Nucleus accumbens (tissue), 56 donors: ENCODE measurements around the gene POLG.

ENCODE experiments used
- DNase-seq, 56 donors: peaks; one replicate each; lab custom pipeline; 2025; lab: John Stamatoyannopoulos, UW

POLG gene

DNA sequence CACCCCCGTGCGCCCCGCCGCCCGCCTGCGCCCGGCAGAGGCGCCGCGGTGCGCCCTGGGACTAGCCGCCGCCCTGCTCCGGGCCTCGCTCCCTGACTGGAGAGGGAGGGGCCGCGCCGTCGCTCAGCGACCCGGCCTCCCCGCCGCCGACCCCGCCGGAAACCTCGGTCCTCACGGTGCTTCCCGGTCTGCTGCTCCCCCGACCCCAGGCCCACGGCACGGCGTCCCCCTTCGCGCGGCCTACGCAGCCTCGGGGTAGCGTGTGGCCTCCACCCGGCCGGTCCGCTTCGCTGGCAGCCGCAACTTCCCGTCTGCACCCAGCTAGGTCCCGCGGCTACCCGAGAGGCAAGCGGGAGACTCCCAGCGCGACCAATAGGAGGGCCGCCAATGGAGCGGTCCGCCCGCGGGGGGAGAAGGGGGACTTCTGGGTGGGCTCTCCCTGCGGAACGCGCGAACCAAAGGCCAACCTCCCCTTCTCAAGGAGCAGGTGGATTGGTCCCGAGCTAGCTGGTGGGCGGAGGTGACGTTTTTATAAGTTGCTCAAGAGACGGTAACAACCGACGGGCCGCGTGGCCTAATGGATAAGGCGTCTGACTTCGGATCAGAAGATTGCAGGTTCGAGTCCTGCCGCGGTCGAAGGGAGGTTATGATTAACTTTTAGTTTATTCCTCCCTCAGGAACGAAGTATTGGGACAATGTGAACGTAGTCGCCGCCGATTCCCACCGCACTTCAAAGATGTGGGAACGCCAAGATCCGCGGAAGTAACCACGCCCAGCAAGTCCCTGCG is at the start of gene POLG:
Gene POLG (minus strand): TSS at position 315 of the 788 bp plus-strand sequence. CDS start 1,070 bp downstream, outside the sequence.
- peak; percentile 90 to 100 (median 98) for DNase-seq

DNA sequence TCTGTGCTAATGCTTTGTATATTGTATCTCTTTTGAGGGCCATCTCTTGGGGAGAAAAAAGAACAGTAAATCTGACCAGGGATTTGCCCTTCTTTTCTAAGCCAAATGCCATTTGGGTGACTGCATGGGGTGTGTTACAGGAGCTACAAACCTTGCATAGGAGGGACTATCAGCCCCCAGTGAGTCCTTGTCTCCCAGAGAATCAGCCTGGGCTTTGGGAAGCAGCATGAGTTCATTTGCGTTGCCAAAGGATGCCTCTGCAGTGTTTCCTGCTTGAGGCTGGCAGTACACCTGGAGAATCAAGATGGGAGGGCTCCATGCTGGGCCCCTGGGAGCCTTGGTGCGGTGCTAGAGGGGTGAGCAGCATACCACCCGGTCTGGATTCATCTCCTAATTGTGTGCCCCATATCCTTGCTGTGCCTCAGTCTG is 49.6 kb upstream of the POLG start:
- DNase-seq = no peak

DNA sequence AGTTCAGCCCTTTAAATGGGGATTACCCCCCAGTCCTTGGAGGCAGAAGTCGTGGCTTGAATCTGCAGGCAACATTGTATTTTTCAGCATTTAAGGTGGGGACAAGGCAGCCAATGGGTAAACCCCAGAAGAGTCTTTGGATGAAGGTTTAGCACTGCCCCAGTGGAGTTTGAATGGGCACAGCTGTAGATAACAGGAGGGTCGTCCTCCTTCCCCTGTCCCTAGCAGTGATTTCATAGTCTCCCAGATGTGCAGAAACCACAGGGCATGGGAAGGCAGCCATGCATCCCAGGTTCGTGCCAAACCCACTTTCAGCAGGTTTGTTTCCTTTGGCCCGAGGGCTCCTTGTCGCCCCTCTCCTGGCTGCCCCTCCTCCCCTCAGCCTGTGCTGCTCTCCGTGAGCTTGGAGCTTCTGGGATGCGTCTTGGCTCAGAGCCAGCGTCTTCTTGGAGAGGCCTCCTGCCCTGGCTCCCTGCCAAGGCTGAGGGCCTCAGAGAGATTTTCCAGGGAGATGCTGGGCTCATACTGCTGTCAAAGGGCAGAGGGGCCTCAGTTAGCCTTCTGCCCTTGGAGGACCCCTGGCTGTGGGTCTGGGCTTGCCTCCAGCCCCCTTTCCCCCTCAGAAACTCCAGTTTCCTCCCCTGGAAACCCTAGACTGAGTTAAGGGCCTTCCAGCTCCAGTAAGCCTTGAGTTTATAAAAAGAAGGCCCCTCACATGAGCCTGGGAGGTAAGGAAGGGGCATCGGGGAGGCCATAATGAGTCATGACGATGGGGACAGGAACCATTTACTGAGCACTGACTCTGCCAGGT is 48.9 kb upstream of the POLG start:
- peak in 33 of 56 donors; percentile 15 to 76 (median 44) for DNase-seq

DNA sequence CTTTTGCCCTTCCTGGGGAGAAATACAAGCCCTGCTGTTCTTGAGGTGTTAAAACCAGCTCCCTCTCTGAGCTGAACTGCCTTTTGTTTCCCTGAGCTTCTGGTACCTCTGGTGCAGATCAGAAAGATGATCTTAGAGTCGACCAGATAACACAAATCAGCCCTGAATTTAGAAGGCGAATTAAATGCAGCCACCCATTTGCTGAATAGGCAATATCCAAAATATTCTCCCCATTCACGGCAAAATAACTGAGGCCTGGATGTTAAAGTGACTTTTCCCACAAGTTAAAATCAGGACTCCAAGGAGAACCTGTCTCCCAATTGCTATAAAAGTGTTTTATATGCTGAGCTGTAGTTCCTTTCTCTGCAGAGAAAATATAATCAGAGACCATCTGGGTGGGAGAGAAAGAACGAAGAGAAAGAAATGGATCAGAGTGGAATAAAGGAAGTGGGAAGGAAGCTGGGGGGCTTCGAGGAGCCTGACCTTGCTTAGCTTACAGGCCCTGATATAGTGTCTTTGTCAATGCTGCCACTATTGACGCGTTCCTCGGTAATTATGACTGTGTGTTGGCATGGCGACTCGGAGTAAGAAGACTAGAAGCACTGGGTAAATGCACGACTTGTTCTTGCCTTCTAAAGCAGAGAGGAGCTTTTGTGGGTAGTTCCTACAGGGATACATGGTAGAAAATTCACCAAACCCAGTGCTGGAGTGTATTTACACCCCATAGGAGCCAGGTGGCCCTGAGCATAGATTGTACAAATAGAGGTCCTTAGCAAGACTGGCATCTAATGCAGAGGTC is 47.5 kb upstream of the POLG start:
- DNase-seq = peak in 12 of 56 donors; percentile 5 to 57 (median 31)

DNA sequence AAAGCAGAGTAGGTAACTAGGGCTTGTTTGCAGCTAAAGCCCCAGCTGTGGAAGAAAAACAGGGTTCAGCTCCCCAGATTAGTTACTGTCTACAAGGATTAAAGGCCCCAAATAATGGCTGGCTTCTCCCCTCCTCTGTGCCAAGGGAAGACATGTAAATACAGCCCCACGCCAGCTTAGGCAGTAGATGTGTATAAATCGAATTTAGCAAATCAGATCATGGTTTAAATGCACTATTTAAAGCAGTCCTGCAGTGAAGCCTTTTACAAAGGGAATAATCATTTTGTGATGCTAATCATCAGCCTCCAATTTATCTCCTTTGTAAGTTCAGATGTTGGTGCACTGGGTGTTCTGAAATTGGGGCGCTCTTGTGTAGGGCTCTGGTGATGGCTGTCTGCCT is 46.7 kb upstream of the POLG start:
- DNase-seq = no peak

DNA sequence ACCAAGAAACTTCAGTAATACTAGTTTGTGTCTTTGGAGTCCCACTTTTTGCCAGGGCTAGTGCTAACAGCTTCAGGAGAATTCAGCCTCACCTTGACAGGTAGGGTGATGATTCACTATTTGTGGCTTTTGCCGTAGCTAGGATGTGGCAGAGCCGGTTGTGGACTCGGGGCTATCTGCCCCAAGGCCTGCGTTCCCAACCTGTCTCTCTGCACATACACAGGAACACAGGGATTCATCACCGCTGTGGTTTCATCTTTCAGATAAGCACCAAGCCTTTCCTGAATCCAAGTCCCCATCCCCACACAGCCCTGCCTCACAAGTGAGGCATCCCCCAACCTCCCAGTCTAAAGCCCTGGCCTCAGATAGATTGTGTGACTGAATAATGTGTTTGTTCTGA is 45.2 kb upstream of the POLG start:
- no peak for DNase-seq

DNA sequence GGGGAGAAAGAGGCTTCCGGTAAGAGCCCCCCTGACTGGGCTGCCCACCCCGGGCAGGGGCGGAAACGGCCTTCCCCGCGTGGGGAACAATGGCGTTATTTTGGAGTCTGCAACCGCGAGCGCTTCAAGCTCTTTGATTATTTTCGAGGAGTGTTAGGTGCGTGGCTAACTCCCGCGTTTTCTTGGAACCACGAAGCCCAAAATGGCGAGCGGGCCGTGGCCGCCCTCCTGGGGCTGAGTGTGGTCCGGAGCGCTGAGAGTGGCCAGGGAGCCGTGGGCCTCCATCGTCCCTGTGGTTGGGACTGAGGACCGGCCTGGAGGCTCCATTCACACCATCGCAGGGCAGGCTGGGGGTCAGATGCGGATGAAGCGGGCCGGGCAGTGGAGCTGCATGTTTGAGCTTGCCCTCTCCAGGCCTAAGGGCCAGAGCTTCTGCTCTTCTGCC is 44.6 kb upstream of the POLG start:
- DNase-seq = no peak

DNA sequence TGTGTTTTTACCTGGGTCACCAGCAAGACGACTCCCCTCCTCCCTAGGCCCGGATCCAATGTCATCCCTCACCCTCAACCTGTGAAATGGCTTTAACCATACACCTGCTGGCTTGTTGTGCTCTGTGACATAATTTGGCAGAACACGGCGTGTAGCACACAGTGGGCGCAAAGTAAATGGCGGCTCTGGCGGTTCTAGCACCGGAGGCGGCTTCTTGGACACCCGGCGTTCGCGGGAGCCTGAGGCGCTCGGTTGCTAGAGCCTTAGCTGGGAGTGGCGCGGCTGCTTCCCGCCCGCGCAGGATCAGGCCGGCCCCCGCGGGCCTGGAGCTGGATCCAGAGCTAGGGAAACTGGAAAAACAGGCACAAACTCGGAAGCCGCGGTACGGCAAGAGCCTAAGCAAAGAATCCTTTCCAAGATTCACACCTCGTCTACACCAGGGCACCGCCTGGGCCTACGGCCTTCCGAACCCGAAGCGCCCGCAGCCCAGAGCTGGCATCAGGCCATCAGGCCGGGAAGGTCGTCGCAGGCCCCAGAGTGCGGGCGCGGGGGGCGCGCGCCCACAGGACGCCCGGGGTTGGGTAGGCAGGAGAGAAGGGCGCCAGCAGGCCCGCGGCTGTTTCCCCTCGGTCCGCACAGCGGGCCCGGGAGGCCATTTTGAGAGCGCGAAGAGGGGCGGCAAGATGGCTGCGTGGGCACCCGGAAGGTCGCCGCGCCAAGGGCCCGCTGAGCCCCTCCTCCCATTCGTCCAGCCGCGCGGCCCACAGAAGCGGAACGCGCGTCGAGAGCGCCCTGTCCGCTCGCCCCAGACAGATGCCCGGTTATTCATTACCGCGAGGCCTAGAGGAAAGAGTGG is 43.9 kb upstream of the POLG start:
- DNase-seq = peak in 3 of 56 donors; percentile 20 to 61 (median 56)

DNA sequence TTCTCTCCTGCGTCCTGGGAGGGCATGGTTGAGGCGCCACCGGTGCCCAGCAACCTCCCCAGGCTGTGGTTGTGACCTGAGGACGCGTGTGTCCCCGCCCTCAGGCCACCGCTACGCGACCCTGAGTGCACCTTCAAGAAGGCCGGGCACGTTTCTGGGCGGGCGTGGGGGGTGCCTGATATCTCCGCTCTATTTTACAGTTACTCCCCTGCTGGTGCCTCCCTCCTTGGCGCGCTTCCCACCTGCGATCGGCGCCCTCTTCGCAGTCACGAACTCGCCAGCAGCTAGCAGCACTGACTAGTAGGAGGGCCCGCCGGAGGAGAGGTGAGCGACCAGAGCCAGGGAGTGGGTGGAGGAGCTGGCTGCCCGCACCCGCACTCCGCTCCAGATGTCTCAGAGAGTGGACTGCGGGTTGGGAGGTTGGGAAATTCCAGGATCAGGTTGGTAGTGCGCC is 43.2 kb upstream of the POLG start:
- DNase-seq = peak in 15 of 56 donors; percentile 16 to 61 (median 30)

DNA sequence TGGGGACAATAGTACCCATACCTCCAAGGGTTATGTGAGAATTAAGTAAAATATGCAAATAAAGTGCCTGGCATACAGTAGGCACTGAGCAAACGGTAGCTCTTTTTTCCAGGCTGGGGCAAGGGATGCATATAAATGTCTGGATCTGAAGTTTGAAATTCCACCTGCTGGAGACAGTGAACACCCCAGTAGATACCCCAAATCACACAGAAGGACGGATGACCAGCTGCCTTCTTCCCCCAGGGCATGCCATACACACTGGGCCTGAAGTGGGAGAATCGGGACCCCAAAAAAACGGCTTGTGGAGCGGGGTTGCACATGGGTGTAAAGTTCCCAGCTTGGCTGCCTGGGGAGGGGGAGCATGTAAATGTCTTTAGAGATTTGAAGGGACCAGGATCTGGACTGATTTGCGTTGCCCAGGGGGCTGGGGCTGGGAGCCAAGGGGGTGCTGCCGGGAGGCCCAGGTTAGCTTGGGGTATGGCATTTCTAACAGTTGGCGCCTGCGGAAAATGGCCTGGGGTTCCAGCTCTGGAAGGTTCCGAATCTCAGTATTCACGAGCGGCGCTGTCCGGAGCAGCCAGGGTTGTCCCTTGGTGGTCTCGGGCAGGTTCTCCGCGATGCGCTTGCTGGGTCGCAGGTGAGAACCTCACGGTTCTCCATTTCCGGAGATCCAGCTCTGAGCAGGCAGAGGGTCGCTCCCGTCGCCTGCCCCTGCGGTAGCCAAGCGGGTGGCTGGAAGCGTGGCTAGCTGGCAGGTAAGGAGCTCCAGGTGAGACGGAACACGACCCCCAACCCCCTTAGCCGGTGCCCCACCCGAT is 42.6 kb upstream of the POLG start:
- DNase-seq = no peak

DNA sequence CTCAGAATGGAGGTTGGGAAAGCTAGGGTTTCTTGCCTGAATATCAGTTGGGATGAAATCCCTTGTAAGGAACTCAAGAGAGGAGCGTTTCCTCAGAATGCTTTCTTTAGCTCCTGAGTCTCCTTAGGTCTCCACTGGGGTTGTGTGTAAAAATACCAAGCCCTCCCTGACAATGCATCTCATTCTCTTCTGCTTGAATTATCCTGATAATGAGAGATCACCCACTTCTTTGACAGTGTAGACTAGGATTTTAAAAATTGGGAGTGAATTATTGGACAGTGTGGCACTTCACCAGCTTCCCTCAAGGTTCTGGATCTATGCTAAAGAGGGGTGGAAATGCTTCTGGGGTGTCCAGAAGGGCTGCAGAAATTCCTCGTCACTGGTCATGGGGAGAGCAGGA is 41.8 kb upstream of the POLG start:
- no peak for DNase-seq

DNA sequence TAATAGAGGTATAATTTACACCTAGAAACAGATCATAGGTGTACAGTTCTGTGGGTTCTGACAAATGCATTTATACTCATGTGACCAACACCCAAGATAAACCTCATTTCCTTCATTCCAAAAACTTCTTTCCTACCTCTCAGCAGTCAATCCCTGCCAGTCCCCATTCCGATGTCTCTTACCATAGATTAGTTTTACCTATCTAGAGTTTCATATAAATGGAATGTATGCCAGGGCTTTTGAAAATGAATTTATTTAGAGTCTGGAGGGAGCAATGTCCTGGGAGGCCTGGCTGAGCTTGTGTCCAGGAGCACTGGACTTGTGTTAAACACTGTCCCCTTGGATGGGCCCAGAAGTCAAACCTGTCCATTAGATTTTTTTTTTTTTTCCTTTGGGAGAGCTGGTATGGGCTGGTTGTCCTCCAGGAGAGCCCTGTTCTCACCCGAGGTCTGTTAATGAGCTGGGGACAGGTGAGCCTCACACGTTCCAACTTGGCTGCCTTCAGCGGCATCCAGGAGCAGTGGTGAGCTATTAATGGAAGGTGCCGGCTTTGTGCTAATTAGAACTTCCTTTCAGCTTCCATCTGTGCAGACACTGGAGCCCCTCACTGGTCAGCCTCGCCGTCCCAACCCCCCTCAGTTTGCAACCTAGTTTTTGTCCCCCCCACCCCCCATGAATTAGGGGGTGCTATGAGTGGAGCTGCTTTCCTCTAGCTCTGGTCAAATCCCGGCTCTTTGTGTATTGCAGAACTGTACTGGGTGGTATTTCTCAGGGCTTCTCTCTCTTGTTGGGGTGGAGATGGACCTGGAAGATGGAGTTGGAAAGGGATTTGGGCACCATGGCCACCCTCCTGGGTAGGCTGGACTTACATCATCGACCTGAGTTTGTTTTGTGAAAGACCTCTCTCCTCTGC is 40.7 kb upstream of the POLG start:
- DNase-seq = no peak

DNA sequence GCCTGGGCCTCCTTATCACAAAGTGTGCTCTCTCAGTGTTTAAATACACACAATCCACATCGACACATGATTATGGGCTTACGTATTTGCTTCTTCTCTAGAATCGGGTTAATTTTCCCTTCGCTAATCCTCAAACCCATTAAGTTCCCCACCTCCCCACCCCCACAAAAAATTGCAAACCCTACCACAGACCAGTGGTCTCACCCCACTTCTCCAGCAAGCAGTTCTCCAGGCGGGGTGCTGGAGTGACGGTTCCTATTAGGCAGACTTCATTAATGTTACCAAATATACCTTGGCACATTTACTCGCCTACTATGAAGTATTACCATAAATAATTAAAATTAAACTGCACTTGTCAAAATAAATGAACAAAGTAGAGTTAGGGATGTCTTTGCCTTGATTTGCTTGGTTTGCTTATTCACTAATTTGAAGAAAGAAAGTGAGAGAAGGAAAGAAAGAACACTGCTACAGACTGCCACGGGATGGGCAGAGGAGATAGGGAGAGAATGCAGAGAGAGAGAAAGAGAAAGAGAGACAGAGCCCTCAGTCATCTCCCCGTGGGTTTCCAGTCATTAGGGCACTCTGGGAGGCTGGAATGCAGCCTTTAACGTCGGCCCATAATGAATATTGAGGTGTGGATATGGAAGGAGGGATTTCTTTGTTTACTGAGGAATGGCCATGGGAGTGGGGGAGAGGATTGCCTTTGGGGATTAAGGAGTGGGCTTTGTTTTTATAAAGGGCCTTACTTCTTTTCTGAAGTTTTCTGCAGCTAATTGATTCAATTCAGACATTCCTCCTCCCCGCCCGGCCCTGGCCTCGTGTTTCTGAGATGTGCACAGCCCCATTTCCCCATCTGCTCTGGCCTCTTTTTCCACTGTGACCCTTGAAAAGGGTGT is 39.7 kb upstream of the POLG start:
- no peak for DNase-seq

DNA sequence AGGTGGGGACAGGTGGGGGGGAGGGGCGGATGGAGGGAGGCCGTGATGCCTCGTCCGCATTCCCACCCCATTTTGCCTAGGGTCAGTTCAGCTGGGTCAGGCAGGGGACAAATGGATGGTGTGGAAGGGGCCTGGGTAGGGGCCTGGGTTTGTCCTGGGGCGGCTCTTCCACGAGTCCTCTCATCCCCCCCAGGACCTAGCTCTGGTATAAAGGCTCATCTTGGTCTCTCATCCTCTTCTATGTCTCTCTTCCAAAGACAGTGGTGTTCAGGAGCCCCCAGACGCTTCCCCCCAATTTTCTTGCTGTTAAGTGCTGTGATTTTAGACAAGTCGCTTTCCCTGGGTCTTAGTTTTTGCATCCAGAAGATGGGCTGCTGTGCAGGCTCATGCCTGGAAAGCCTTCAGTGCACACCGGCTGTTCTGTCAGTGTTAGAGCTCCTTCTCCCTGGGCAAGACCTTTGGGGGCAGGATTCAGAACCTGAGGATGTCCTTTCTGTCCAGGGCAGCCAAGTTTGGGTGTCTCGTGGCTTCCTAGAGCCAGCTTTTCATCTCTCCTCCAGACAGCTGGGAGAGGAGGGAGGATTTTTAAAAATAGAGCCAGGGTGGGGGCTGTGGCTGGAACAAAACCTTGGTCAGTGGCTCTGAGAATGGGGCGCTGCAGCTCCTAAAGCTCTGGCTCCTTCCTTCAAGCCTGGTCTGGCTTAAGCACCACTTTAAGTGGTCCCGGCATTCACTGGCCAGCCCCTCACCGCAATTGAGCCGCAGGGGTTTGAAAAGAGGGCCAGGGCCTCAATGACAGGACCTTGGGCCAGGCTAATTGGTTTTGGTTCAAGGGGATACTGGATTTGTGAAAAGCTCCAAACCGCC is 37.7 kb upstream of the POLG start:
- DNase-seq = no peak

DNA sequence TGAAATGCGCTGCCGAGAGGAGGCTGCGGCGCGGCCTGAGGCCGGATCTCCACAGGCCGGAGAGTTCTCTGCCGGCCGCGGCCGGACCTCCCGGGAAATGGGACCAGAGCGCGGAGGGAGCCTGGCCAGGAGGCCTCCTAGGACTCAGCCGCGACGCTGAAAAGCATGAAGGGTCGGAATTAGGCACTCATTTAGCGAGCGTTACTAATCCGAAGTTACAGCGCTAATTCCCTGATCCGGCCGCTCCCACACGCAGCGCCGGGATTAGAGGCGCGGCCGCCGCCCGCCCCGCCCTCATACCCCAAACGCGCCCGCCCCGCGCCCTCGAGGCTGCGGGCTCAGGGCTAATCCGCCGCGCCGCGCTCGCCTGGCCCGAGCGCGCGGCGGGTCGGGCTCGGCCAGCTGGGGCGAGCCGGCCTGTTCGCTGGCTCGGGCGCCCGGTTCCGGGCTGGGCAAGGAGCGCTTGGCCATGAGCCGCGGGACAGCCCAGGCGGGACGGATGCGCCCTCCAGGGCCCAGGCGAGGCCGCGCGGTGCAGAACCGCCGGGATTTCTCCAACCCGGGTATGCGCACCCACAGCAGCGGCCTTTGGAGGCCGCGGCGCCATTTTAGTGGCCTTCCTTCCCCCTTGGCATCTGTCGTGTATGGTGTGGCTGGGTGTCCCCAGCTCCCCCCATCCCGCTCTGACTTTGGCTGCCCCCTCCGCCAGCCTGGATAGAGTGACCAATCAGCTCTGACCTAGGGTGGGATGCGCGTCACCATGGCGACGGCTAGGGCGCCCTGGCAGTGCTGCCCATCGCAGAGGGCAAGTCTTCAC is 36.8 kb upstream of the POLG start:
- peak in 5 of 56 donors; percentile 12 to 56 (median 31) for DNase-seq
